K562 (cell line): ENCODE results near the gene SPRR3. TPM values are rescaled to one million over a fixed set of nuclear protein-coding genes. Genes with fewer than 3 reads are reported as not detected.

Experiments
- ATAC-seq: fragments of 200-7000 bp; cut with Tn5 transposase; 3 replicates; pipeline ENCODE4 v1.9.1; 2020; ENCODE audit warnings: moderate library complexity
- BruUV-seq: library from RNA; stranded (reverse); fragments of 400-500 nt; replicated peaks from 2 replicates; lab custom pipeline; 2021; lab: Mats Ljungman, UMichigan
- CTCF ChIA-PET: fragments of 300-600 bp; formaldehyde crosslinking; extraction: SDS; loops from one replicate; lab custom pipeline; 2021; ENCODE audit warnings: low intra/inter-chr PET ratio; lab: Yijun Ruan, JAX
- POLR2A ChIA-PET: fragments of 300-600, 350-650 bp; sonication (Branson Sonifier 250); formaldehyde crosslinking; extraction: SDS; loops from one replicate; lab custom pipeline; 2021; ENCODE audit warnings: antibody characterized with exemption, inconsistent platforms; lab: Yijun Ruan, JAX
- DNase-seq, 4 experiments: peaks; one replicate each; pipeline versions ENCODE4 v3.0.0 to v3.0.0-alpha.2; 2011 to 2018; ENCODE audit warnings: low spot score in 3 of 4, mixed read lengths in 3 of 4; ENCODE audit errors: extremely low read depth in 1 of 4
- FAIRE-seq: peaks from 2 replicates; lab custom pipeline; 2011; peaks lifted over from hg19 to GRCh38; lab: Jason Lieb, UNC
- H2AFZ ChIP-seq: 2 replicates; pipeline ENCODE4 v1.6.0; 2011; ENCODE audit warnings: low read depth, low read length, control low read depth, inconsistent platforms
- H3K27ac ChIP-seq: fragments of 200-600 bp; 3 replicates; pipeline ENCODE4 v1.8.0; 2011; ENCODE audit warnings: low read depth, mild to moderate bottlenecking, control low read depth, inconsistent platforms, low read length, moderate library complexity, mixed read lengths; ENCODE audit errors: extremely low read depth
- H3K27me3 ChIP-seq, 2 experiments: fragments of 300-600 bp in 1 of 2; 2 replicates in 1 of 2; 3 replicates in 1 of 2; pipeline versions ENCODE4 v1.6.0 to v1.8.0; 2011; ENCODE audit warnings: inconsistent platforms in 2 of 2, low read length in 2 of 2, mild to moderate bottlenecking in 1 of 2, mixed read lengths in 1 of 2, moderate library complexity in 1 of 2; ENCODE audit not compliant: control insufficient read depth in 2 of 2, insufficient read depth in 2 of 2
- H3K36me3 ChIP-seq: fragments of 300-600 bp; 3 replicates; pipeline ENCODE4 v1.8.0; 2011; ENCODE audit warnings: mild to moderate bottlenecking, low read length, inconsistent platforms; ENCODE audit not compliant: control insufficient read depth, insufficient read depth
- H3K4me1 ChIP-seq, 2 experiments: fragments of 200-600 bp in 1 of 2; replicated peaks in 1 of 2; 2 replicates in 1 of 2; 3 replicates in 1 of 2; pipeline versions ENCODE4 v1.5.1 to v1.8.0; 2011; ENCODE audit warnings: inconsistent platforms in 2 of 2, low read length in 2 of 2, mild to moderate bottlenecking in 1 of 2, mixed read lengths in 1 of 2, moderate library complexity in 1 of 2; ENCODE audit not compliant: control insufficient read depth in 2 of 2, insufficient read depth in 2 of 2
- H3K4me2 ChIP-seq: 2 replicates; pipeline ENCODE4 v1.6.1; 2011; ENCODE audit warnings: low read length, control low read depth, inconsistent platforms, mixed read lengths; ENCODE audit not compliant: insufficient read depth
- H3K4me3 ChIP-seq: fragments of 200-600 bp; sonication (generic), shearing (Covaris generic); 2 replicates; pipeline ENCODE4 v1.5.1; 2016; ENCODE audit warnings: control low read depth, inconsistent platforms
- H3K79me2 ChIP-seq: fragments of 200-600 bp; 3 replicates; pipeline ENCODE4 v1.8.0; 2011; ENCODE audit warnings: low read length, inconsistent platforms; ENCODE audit not compliant: control insufficient read depth, insufficient read depth
- H3K9ac ChIP-seq, 2 experiments: 2 replicates each; pipeline versions ENCODE4 v1.6.0 to v1.6.1; 2011; ENCODE audit warnings: low read depth in 2 of 2, low read length in 2 of 2, control low read depth in 1 of 2, inconsistent platforms in 1 of 2, mild to moderate bottlenecking in 1 of 2, mixed read lengths in 1 of 2; ENCODE audit not compliant: insufficient read depth in 1 of 2
- H3K9me1 ChIP-seq: one replicate; pipeline ENCODE4 v1.6.0; 2011; ENCODE audit warnings: inconsistent platforms, mild to moderate bottlenecking, low read length, moderate library complexity; ENCODE audit not compliant: control insufficient read depth, insufficient read depth
- H3K9me3 ChIP-seq: replicated peaks from 2 replicates; pipeline ENCODE4 v1.5.1; 2011; ENCODE audit warnings: low read depth, low read length, inconsistent platforms; ENCODE audit not compliant: control insufficient read depth, insufficient read depth
- H4K20me1 ChIP-seq: replicated peaks from 2 replicates; pipeline ENCODE4 v1.6.1; 2011; ENCODE audit warnings: low read length, inconsistent platforms, mixed read lengths; ENCODE audit not compliant: control insufficient read depth, insufficient read depth
- HMG20B ChIP-seq: fragments of 250-450 bp; sonication (Bioruptor Pico); IDR thresholded peaks from 2 replicates; pipeline ENCODE4 v1.5.0; 2021; ENCODE audit warnings: mild to moderate bottlenecking
- RFX7 ChIP-seq: fragments of 250-450 bp; sonication (Bioruptor Pico); IDR thresholded peaks from 2 replicates; pipeline ENCODE4 v1.5.1; 2021; ENCODE audit warnings: mild to moderate bottlenecking
- SRSF1 ChIP-seq: fragments of 200-400 bp; formaldehyde crosslinking; IDR thresholded peaks from 2 replicates; pipeline ENCODE4 v1.6.1; 2017; ENCODE audit warnings: mild to moderate bottlenecking, low read depth, low read length, moderate library complexity
- WGBS: fragments of 100-300 bp; shearing (Covaris generic); methylation state at CpG from one replicate; pipeline ENCODE4 v1.1.6; 2016; ENCODE audit warnings: low coverage, mixed read lengths; ENCODE audit not compliant: insufficient coverage; ENCODE audit errors: missing lambda C conversion rate; 5-methylcytosine and 5-hydroxymethylcytosine counted together
- in situ Hi-C: fragments of 300-500 bp; cut with MboI; formaldehyde crosslinking; loops from 4 replicates; pipeline ENCODE4 v1.15.0; 2018; ENCODE audit warnings: inconsistent platforms, mixed read lengths
- intact Hi-C: fragments of 100-400 bp; cut with micrococcal nuclease; formaldehyde crosslinking; loops from 2 replicates; pipeline ENCODE4 v1.14.2; 2022
- polyA plus RNA-seq, 8 experiments: library from polyadenylated mRNA; depleted of rRNA in 4 of 8; stranded (reverse) in 5 of 8; unstranded in 3 of 8; fragments of >200 nt; fragmentation: Nextera tagmentation in 2 of 8; fragmentation: Illumina TruSeq in 1 of 8; extraction: Ambion mirVana in 2 of 8; extraction: Trizol in 1 of 8; gene quantifications; 2 replicates each; pipeline versions ENCODE4 v1.2.1 to v1.2.3, GENCODE V29; 2011 to 2014; ENCODE audit warnings: inconsistent platforms in 1 of 8, missing spikeins in 1 of 8
- total RNA-seq, 7 experiments: library from RNA; depleted of rRNA in 6 of 7; stranded (reverse); fragments of >200 nt in 6 of 7; fragmentation: Illumina TruSeq in 2 of 7; extraction: Trizol in 2 of 7; gene quantifications; 2 replicates each; pipeline versions ENCODE4 v1.2.1 to v1.2.3, GENCODE V29; 2011 to 2021; ENCODE audit warnings: low replicate concordance in 1 of 7
- TF ChIP-seq, protein P1 (sequence below): fragments of 200-800 bp; sonication (Bioruptor generic); IDR thresholded peaks from 2 replicates; pipeline ENCODE4 v1.6.1; 2017; ENCODE audit warnings: missing genetic modification characterization, missing compliant biosample characterization

The SPRR3 gene
- total and polyA plus RNA-seq, 9 of the 15 experiments (the other 6 are each of a cell fraction or from before 2014, with no cell fraction given): not detected

DNA sequence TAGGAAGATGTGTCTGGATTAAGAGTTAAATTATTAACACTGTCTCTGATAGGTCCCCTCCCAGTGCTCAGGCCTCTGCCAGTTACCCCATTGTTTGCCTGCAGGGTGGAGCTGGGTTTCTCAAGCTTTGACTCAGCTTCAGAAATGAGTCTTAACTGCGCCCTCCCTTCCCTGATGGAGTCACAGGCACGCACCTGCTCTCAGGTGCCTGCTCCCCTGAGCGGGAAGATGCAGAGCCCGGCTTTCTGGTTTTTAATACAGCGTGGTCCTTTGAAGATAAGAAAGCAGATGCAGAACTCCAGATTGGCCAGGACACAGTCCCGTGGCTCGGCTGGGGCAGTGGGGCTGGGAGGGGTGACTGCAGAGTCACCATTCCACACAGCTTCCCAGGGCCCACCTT is 34.3 kb upstream of the SPRR3 start:
- CTCF ChIA-PET: no interaction called here
- intact Hi-C loops (no loop called here), in situ Hi-C loops (loop anchor here (25.0 kb wide), 1 partner anchor 220 kb away; no protein-coding TSS in a partner anchor)
- H3K9me3 ChIP-seq: no peaks in the 10 kb centered on the region
- no peak overlapping the region for H3K4me2 ChIP-seq
- H3K4me3 ChIP-seq: no peak overlapping the region
- ATAC-seq: no peak
- no peaks in the 10 kb centered on the region for H3K9me1 ChIP-seq
- POLR2A ChIA-PET: interaction anchor here (0.8 kb wide), 1 partner anchor 152 kb away, joined by 4 read pairs; no protein-coding TSS in a partner anchor
- no peak for FAIRE-seq
- no peaks in the 10 kb centered on the region for H4K20me1 ChIP-seq
- TF ChIP-seq, protein P1, sequence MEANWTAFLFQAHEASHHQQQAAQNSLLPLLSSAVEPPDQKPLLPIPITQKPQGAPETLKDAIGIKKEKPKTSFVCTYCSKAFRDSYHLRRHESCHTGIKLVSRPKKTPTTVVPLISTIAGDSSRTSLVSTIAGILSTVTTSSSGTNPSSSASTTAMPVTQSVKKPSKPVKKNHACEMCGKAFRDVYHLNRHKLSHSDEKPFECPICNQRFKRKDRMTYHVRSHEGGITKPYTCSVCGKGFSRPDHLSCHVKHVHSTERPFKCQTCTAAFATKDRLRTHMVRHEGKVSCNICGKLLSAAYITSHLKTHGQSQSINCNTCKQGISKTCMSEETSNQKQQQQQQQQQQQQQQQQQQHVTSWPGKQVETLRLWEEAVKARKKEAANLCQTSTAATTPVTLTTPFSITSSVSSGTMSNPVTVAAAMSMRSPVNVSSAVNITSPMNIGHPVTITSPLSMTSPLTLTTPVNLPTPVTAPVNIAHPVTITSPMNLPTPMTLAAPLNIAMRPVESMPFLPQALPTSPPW: peak; percentile 30; the same call in 1 of the 2 replicates
- TF ChIP-seq SRSF1 (no peak), RFX7 (no peak), HMG20B (CRISPR knock-in tag) (no peak)
- H3K27ac ChIP-seq: no peak overlapping the region
- no peak overlapping the region for H3K9ac ChIP-seq
- DNase-seq: no peak
- no peaks in the 10 kb centered on the region for H3K36me3 ChIP-seq
- no peak overlapping the region for H2AFZ ChIP-seq
- no peaks in the 10 kb centered on the region for H3K79me2 ChIP-seq
- H3K27me3 ChIP-seq: peaks cover 0 to 8% of the 10 kb centered on the region in 2 experiments; a peak in 3 of 5 replicates
- WGBS: 2% methylated on average over 7 of the region's 7 CpGs
- H3K4me1 ChIP-seq: no peaks in the 10 kb centered on the region
- BruUV-seq: no TSS peak
